Fibroblast of skin of right quadriceps (primary cell): ENCODE data around the gene STAB1.
A peak's percentile ranks its signal among the peaks of the same experiment; 100 is the strongest.

Source experiments
- DNase-seq: peaks from one replicate; pipeline ENCODE4 v3.0.0-alpha.2; 2013

Gene STAB1

DNA sequence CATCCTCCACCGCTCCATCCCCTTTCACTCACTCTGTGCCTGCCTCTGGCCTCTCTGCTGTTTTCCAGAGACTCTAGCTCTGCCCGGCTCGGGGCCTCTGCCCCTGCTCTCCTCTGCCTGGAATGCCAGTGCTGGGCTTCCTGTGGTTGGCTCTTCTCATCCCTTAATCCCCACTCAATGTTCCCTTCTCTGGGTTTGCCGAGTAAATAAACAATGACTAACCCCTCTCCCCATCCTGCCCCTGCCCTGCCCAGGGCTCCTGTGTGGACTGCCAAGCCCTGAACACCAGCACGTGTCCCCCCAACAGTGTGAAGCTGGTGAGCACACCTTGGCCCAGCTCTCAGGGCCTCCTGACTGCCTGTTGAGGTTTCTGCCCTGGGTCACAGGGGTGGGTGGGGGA, 12.2 kb downstream of the STAB1 start:
- peak; percentile 37 for DNase-seq

- DNase-seq: no peak
Measured at GRCh38 chr3:52509753-52510328, 14.7 kb downstream of the STAB1 start.

DNA sequence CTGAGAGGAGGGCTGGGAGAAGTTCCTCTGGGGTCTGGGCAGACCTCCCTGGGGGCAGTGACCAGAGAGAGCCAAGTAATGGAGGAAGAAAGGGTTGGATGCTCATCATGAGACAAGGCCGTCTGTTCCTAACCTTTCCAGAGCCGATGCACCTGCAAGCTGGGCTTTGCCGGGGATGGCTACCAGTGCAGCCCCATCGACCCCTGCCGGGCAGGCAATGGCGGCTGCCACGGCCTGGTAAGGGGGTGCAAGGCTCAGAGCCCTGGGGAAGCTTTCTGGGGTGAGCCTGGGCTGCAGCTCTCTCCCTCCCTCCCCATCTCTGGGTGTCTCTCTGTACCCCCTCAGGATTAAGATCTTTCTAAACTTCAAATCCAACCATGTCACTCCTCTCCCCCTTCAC, 16.4 kb downstream of the STAB1 start:
- no peak for DNase-seq

DNA sequence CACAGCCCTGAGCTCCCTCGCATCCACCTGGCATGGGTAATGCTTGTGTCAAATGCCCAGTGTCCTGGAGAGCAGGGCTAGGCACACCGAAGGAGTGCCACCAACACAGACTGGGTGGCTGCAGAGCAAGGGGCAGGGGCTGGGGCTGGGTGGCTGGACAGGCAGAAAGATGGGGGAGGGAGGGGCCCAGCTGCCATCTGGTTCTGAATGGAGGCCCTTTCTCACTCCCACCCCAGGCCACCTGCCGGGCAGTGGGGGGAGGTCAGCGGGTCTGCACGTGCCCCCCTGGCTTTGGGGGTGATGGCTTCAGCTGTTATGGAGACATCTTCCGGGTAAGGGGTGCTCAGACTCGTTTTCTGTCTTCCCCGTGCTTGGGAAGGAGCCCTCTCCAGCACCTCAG, 17.0 kb downstream of the STAB1 start:
- no peak for DNase-seq

- DNase-seq: no peak
Measured at GRCh38 chr3:52512727-52513126, 17.6 kb downstream of the STAB1 start.

GRCh38 chr3:52513281-52513680, 18.1 kb downstream of the STAB1 start:
- no peak for DNase-seq

GRCh38 chr3:52514576-52514975, 19.4 kb downstream of the STAB1 start:
- no peak for DNase-seq

DNA sequence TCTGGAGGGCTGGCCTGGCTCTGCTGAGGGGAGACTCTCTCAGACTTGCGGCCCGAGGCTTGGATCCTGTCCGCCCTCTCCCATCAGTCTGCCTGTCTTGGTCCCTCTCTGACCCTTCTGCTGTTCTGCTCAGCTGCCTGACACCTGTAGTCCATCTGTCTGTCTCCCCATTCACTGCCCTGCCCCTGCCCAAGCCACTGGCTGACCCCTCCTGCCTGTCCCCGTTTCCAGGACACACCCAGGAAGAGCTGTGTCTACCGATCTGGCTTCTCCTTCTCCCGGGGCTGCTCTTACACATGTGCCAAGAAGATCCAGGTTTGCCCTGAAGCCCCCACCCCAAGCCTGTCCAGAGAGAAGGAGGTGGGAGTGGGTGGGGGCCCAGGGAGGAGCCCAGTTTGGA, 20.1 kb downstream of the STAB1 start:
- no peak for DNase-seq

DNA sequence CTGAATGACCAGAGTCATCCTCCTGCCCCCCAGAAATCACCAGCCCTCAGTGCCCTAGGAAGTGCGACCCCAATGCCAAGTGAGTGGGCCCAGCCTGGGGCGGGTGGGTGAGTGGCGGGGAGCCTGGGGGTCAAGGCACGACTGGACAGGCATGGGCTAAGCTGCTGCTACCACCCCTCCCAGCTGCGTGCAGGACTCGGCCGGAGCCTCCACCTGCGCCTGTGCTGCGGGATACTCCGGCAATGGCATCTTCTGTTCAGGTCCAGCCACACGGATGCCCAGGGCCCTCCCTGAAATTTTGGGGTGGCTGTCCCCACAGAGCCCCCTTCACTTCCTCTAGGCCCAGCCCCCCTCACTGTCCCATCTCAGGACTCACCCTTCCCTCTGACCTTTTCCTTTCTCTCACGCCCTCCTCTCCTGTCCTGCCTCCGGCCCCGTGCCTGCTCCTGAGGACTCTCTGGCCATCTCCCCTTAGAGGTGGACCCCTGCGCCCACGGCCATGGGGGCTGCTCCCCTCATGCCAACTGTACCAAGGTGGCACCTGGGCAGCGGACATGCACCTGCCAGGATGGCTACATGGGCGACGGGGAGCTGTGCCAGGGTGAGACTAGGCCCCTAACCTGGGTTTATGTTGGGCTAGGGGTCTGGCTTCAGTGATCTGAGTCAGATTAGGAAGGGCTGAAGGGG, 21.5 kb downstream of the STAB1 start:
- DNase-seq: no peak

DNA sequence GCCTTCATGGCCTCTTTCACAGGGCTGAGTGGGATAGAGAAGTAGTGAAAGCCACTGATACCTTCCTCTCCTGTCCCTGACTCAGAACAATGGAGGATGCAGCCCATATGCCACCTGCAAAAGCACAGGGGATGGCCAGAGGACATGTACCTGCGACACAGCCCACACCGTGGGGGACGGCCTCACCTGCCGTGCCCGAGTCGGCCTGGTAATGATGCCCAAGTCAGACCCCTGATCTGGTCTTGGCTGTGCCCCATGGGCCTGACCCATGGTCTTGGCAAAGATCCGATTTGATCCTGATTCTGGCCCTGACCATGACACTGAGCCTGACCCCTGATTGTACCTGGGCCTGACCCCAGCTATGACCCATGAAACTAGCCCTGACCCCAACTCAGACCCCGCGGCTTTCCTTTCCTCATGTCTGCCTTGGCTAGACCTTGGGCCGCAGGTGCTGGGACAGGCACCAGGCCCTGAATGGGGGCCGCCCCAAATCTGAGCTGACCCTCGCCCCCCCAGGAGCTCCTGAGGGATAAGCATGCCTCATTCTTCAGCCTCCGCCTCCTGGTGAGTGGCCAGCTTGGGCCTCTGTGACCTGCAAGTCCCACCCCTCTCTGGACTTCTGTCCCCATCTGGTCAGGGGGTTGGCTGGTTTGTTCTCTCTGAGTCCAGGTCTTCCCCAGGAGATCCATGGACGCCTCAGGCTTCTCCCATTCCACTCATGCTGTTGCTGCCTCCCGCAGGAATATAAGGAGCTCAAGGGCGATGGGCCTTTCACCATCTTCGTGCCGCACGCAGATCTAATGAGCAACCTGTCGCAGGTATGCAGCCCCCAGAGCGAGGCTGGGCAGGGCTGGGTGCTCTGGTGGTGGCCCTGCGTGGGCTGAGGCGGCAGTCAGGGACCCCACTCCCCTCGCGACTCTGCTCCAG, 22.9 kb downstream of the STAB1 start:
- no peak for DNase-seq

GRCh38 chr3:52518723-52519444, 23.7 kb downstream of the STAB1 start:
- DNase-seq: no peak

DNA sequence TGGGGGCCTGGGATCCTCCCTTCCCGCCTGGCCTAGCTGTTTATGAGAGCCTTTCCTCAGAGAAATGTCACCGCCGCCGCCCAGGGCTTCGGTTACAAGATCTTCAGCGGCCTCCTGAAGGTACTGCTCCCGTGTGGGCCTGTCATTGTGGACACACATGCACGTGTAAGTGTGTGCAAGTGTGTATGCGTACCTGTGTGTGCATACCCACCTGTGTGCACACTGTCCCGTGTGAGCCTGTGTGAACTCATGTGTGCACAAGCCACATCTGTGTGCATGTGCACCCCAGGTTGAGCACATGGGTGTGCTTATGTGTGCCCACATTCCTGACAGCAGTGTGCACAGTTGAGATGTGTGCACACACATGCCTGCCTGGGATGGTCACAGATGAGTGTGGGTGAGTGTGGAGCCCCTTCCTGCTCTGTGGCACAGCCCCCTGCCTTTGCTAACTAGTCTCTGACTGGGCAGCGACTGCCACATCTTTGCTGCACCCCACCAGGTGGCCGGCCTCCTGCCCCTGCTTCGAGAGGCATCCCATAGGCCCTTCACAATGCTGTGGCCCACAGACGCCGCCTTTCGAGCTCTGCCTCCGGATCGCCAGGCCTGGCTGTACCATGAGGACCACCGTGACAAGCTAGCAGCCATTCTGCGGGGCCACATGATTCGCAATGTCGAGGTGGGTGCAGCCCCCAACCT, 24.5 kb downstream of the STAB1 start:
- no peak for DNase-seq

- no peak for DNase-seq
Measured at GRCh38 chr3:52520141-52520667, 25.1 kb downstream of the STAB1 start.

DNA sequence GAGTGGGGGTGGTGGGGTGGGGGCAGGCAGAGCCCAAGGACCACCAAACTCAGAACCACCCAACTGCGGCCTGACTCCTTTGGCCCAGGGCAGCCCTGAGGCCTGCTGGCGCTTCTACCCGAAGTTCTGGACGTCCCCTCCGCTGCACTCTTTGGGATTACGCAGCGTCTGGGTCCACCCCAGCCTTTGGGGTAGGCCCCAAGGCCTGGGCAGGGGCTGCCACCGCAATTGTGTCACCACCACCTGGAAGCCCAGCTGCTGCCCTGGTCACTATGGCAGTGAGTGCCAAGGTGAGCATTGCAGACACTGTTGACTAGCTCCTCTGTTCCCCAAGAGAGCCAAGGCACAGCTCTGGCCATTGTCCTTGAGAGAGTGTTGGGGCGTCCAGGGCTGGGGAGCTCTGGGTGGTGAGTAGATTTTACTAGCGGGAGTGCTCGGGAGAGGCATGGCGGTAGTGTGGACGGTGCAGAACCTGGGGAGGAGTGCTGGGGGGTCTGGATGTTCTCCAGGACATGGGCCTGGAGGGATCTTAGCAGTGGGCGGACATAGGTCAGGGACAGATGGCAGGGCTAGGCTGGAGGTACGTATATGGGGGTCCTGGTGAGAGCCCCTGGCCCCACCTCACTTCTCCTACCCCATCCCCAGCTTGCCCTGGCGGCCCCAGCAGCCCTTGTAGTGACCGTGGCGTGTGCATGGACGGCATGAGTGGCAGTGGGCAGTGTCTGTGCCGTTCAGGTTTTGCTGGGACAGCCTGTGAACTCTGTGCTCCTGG, 25.8 kb downstream of the STAB1 start:
- no peak for DNase-seq

- DNase-seq: no peak
Measured at GRCh38 chr3:52521488-52521824, 26.3 kb downstream of the STAB1 start.

DNA sequence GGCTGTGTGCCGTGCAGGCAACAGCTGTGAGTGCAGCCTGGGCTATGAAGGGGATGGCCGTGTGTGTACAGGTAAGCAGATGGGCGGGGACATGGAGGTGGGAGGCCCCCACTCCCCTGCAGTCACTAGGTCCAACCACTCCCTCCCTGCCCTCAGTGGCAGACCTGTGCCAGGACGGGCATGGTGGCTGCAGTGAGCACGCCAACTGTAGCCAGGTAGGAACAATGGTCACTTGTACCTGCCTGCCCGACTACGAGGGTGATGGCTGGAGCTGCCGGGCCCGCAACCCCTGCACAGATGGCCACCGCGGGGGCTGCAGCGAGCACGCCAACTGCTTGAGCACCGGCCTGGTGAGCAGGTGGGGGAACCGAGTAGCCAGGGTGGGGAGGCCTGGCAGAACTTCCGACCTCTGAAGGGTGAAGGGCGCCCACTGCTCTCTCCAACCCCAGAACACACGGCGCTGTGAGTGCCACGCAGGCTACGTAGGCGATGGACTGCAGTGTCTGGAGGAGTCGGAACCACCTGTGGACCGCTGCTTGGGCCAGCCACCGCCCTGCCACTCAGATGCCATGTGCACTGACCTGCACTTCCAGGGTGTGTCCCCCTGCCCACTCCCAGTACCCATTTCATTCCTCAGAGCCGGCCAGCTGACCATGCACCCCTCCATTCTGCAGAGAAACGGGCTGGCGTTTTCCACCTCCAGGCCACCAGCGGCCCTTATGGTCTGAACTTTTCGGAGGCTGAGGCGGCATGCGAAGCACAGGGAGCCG, 26.9 kb downstream of the STAB1 start:
- DNase-seq: no peak

DNA sequence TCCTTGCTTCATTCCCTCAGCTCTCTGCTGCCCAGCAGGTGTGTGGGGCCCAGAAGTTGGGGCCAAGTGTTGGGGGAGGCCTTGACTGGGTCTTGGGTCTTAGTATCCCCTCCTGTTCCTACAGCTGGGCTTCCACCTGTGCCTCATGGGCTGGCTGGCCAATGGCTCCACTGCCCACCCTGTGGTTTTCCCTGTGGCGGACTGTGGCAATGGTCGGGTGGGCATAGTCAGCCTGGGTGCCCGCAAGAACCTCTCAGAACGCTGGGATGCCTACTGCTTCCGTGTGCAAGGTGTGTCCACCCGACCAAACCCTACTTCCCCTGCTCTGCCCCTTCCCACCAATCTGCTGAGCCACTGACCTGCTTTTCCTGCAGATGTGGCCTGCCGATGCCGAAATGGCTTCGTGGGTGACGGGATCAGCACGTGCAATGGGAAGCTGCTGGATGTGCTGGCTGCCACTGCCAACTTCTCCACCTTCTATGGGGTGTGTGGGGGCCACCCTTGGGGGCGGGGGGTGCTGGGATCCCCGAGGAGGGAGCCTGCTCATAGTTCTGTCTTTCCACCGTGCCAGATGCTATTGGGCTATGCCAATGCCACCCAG, 27.6 kb downstream of the STAB1 start:
- DNase-seq: no peak

GRCh38 chr3:52523386-52524257, 28.5 kb downstream of the STAB1 start:
- DNase-seq: no peak

DNA sequence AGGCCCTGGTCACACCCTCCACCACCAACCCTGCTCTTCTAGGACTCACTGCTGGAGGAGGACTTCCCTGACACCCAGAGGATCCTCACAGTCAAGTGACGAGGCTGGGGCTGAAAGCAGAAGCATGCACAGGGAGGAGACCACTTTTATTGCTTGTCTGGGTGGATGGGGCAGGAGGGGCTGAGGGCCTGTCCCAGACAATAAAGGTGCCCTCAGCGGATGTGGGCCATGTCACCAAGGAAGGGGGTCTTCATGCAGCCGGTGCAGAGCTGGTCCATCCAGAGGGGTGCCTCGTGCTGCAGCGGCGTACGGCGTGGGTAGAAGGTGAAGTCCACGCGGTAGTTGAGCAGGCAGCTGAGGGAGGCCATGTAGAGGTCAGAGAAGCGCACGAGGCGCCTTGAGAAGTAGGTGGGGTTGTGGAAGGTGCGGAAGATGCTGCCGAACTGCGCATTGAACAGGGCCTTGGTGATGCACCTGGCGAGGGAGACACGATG, 29.2 kb downstream of the STAB1 start:
- DNase-seq: no peak
